Limb (tissue), 2 donors: ENCODE measurements around the gene SOX6.

Experiments
- DNase-seq, 2 donors: peaks; one replicate each; pipeline ENCODE4 v3.0.0-alpha.2; 2016; ENCODE audit errors: extremely low spot score in 2 of 2

SOX6 gene

DNA sequence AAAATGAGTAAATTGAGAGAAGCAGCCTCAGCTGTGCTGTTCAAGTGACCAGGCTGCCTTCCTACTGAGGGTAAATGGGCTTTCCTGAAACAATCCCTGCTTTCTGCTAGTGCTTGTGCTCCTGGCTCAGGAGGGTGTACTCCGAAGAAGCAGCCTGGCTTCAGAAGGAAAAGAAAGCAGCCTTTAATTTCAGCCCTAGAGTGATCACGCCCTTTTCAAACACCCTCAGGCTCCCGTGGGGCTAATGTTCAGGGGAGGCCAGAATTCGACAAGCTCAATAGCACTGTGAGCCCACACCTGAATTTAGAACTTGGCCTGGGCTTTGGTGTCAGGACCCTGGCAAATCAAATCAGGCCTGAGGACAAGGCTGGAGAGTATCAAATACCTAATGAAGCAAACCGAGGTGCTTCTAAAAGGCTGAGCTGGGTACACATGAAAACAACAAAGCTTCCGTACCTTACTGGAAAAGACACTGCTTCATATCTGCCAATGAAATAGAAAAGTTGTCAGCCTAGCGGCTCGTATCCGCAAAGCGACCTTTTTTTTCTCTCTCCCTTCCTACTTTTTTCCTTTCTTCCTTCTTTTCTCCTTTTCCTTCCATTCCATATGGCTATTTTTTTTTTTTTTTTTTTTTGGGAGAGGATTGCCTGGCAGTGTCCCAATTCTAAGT, 387.8 kb downstream of the SOX6 start:
- peak in 1 of 2 donors; percentile 42 for DNase-seq

DNA sequence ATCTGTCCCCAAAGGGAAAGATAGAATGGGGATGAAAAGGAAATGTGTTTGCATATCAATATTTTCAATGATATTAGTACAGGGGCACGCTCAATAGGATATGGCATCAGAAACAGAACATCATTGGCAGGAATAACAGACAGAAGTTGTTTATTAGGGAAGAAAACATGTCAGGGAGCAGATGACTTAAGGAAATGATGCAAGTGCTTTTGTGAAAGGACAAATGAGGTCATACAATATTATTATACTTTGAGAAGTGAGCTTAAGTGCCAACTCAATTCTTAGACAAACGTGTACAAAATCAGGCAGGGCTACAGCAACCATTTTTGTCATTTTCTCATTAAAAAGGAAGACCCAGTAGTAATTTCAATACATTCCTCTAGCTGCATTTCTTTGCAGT, 388.4 kb downstream of the SOX6 start:
- no peak for DNase-seq

DNA sequence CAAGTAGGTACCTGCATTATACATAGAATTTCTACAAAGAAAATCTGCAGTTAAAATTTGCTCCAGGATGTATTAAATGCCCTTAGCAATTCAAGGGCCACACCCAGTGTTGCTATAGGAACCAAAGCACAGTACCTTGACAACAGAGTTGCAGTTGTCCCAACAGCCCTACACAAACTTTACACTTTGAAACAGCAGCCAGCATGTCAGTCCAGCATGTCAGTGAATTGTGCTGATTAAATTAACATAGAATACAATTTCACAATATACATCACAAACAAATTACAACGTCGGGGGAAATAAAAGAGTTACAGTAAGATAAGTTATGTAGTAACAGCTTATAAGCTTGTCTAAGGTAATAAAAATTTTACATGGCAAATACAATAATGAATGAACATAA, 389.2 kb downstream of the SOX6 start:
- DNase-seq, result peak in 1 of 2 donors; percentile 54

DNA sequence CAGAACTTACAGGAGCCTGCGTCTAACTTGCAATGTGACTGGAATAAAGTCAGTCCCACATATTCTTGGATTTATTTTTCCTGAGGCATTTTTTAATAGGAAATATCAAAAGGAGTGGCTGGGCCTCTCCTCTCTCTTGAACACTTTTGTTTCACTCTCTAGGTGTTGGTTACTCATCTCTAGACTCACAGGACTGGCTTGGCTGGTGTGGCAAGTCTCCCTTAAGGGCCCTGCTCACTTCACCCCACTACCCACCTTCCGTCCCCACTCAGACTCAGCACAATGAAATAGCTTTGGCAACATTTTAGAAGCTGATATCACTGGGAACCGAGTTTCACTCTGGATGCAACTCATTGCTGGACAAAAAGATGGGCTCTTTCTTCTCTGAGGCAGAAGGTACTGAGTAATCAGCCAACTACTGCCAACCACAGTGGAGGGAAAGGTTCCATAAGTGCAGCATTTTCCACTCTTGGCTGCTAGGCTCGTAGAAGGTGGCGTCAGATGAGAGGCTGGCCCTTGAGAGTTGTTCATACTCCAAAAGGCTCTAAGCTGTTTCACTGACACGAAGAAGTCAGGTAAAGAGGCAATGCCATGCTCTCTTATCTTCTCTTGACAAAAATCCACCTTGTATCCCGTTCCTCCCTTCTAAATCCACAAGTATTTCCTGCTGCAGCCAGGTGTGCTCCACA, 390.6 kb downstream of the SOX6 start:
- DNase-seq, result no peak

DNA sequence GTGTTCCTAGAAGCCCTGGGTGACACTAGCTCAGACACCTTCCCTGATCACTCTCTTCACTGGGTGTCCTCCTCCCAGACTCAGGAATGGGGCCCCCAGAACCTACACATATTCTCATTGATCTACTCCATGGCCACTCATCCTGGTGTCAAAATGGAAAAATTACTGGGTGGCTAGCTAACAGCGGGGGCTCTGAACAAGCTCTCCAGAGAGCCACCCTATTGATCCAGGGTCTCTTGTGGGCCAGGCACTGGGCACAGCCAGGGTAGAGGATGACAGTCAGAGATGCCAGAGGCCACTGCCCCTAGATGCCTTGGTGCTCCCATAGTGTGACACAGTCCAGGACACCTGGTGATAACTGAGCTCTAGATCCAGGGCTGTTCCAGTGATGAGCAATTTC, 393.1 kb downstream of the SOX6 start:
- DNase-seq, result no peak

DNA sequence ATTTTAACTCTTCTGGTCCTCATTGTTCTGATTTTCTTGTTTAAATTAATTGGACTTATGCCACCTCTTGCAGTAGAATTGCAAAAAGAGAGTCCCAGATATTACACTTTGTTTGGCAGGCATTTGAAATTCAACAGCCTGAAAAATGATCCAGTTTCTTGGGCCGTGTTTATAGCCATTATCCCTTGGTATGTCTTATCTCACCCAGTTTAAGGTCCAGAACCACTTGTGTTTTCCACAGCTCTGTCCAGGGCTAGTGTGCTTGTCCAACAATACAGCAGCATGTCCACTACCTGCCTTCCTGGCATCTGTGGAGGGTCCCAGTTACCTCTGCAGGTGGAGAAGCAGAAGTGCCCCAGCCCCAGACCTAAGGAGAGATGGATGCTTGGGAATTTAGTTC, 397.4 kb downstream of the SOX6 start:
- DNase-seq, result no peak

DNA sequence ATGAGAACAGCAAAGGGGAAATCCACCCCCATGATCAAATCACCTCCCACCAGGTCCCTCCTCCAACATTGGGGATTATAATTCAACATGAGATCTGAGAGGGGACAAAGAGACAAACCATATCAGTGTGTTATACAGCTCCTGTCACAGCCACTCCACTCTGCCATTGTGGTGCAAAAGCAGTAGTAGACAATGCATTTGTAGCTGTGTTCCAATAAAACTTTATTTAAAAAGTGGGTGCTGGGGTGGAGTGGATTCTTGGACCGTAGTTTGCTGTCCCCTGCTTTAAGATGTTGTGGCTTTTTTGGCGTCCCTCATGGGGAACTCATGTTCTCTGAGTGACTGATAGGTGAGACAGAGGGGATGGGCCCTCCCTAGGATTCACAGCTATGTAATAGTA, 399.1 kb downstream of the SOX6 start:
- no peak for DNase-seq

DNA sequence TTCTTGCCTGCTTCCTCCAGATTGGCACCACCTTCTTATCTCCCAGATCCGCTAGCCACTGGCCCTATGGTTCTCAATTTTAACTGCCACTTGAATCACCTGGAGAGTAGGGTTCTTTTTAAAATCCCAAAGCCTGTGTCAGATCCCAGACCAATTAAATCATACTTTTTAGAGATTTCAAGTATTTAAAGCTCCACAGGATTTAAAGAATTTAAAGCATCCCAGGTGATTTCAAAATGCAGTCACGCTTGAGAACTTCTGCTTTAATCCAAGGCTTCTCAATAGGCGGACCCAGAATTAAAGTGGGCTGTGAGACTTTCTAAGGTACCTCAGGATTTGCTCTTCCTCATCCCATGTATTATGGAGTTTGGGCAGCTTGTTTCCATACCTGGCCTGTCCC, 400.0 kb downstream of the SOX6 start:
- DNase-seq, result no peak

DNA sequence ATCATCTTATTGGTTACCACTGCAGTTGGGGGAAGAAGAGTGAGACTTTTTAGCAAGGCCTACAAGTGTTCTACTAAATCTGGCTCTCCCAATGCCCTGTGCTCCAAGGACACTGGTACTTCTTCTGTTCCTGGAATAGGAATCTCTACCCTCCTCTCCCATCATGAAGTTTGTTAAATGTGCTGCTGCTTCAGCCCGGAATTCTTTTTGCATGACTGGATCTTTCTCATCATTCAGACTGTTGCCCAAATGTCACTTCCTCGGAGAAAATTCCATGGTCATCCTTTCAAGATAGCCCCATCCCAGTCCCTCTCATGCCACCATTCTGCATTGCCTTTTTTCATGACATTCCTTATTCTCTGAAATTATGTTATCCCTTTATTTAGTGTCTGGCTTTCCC, 400.8 kb downstream of the SOX6 start:
- no peak for DNase-seq

DNA sequence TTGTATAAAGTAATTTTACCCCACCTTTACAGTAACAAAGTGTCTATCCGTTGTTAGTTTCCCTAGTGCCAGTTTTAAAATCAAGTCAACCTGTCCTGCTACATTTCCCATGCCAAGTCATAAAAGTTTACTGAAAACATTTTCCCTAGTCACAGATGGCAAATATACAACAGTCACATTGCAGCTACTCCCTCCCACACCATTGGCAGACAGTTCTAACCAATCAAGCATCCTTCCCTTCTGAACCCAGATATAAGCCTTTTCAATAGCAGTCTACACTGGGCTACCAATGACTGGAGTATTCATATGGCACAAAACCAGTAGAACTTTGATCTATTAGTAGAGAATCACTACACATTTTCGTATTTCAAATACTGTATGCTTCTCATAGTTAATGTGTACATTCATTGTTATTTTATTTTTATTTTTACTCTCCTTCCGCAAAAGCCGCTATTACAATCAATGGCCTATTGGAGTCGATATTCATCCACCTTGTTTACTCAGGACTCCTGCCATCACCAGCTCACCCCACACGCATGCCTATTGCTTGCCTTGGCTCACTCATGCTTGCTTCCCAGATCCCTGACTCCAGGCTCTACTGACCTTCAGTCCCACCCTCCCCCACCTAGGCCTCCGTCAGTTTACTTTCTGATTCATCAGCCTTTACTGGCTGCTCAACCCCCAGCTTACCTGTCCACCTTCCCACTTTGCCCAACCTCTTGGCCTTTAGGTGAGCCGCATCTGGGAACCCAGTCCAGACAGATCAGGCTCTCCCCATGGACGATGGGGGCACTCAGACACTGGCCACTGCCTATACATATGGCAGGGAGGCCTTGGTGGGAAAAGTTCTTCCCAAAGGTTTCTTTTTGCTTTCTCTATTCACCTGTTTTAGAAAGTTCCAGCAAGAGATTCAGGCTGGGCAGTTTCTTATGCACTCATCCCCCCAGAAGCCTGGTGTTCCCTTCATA, 408.4 kb downstream of the SOX6 start:
- DNase-seq, result no peak

DNA sequence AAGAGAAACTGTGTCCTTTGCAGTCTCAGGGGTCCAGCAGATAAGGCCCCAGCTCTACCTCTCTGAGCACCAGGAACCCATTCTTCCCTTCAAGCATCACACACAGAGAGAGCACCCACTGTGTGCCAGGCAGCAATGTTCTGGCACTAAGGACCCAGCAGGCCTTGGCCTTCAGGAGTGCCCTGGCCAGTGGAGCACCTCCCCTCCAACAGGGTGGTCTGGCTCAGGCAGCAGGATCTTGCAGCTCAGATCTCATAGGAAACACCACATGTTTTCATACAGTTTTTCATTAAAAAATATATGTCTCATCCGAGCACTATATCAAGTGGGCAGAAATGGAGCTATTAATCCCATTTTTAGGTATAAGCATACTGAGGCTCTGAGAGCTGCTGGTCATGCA, 410.6 kb downstream of the SOX6 start:
- no peak for DNase-seq

DNA sequence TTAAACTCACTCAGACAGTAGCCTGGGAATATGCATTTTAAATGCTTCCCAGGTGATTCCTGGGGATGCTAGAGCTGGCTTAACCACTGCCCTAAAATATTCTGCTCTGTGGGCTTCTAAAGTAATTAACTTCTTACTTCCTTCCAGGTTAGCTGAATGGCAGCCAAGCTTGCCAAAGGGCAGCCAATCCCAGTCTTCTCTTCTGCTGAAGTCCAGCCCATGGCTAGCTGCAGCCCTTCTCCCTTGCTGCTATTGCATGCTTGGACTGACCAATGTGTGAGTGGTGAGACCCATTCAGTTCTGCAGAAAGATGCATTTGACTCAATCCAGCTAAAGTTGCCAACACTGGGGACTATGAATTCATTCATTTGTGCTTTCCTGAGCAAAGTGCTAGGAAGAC, 411.9 kb downstream of the SOX6 start:
- DNase-seq, result no peak

DNA sequence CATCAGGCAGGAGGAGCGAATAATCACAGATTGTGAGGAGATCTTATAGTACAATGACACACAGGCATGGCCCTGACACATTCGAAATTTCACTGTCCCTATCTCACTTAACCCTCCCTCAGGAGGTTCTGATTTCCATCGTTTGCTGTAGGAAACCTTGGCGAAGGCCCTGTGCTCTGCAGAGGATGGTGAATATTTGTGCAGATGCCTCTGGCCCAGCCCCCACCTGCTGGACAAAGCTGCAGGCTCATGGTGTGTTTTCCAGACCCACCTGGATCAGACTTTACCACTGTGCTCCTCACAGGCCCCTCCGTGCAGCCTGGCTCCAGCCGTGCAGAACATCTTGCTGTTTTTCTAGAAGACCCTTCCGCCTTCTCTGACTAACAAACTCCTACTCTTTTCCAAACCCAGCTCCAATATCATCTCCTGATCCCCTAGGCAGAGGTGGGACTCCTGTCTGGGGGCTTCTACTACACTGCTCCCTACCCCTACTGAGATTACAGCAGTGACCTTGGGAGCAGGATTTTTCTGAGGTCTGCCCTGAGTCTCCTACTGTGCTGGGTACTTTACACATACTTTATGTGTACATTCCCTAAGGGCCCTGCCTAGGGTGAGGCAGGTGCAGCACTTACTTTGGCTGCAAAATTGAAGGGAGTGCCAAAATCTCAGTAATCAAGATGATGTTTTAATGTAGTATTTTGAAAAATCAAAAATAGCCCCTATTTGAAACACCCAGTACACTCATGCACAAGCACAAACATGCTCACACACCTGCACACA, 412.7 kb downstream of the SOX6 start:
- no peak for DNase-seq

DNA sequence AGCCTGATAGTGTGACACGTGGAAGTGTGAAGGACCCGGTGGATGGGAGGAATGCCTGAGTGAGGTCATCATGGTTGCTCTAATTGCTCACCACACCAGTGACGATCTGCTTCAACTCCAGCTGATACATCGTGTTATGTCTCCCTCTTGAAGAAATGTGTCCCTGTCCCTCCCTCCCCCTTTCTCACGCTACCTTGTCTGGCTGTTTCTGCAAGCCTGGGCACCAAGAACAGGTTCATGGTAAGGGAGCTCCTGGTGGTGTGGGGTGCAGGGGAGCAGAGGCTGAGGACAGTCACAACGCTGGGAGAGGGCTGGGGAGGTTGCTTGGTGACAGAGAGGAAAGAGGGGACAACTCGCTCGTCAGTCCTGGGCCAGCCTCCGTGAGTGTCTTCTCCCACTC, 413.4 kb downstream of the SOX6 start:
- DNase-seq, result no peak

DNA sequence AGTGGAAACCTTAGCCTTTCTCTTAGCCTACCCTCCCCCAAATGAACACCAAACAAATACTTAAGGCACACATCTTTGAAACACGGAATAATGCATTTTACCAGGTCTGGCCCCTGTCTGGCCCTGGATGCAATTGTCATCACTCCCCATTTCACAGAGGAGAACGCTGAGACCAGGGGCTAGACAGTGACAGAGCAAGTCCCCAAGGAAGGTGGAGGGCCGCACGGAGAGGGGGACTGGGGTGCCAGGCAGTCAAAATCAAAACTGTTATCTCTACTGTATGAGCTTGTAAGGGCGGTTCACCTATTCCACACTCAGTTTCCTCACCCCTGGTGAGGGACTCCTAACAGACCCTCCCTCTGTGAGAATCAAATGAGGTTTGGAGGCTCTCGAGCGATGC, 414.2 kb downstream of the SOX6 start:
- DNase-seq, result no peak

DNA sequence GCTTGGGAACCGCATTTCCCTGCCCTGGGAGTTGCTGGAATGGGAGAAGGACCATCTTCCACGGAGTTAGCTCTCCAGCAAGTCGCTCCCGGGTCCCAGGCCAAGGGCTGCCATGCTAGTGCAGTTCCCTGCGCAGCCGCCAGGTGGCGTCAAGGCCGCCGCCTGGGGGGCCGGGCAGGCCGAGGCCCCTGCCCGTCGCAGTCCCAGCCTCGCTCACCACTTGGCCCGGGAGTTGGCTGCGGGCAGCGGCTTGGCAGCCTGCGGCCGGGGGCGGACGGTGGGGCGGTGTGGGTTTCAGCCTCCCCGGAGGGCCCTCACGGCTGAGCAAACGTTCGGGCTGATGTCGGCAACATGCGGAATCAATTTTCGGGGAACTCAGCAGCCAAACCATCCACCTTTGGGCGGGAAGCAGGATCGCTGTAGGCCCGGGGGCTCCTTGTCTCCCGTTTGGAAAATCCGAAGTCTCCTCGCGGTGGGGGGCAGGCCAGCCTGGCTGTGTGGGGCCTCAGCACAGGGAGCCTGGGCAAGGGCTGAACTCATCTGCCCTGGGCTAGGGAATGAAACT, 415.1 kb downstream of the SOX6 start:
- peak; percentile 71 to 87 for DNase-seq

DNA sequence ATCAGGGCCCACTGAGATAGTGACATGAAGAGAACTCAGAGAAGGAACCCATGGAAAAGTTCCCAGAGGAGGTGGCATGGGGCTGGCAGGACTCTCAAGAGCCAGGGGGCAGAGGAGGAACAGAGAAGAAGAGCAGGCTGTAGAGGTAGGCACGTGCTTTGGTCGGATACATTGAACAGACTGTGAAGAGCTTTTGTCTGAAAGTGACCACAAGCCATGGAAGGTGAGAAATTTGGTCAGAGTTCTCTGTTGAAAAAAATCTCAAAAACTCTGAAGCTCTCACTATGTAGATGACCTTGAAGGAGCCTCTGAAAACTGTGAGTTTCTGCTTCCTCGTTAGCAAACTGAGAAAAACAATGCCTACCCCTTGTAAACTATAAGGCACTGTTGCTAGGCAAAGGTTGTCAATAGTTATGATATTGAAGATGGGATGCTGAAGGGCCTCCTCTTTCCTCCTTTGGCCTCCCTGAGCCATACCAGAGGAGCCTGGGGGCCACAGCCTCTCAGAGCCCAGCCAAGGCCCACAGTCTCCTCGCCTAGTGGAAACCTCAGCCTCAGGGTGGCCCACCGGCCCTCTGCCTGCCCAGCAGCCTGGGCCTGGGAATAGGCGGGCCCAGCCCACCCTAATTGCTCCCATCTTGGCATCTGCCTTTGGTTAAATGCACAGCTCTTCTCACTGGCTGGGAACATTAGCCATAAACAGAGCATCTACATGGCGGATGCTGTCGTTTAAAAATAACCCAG, 415.7 kb downstream of the SOX6 start:
- DNase-seq, result no peak

DNA sequence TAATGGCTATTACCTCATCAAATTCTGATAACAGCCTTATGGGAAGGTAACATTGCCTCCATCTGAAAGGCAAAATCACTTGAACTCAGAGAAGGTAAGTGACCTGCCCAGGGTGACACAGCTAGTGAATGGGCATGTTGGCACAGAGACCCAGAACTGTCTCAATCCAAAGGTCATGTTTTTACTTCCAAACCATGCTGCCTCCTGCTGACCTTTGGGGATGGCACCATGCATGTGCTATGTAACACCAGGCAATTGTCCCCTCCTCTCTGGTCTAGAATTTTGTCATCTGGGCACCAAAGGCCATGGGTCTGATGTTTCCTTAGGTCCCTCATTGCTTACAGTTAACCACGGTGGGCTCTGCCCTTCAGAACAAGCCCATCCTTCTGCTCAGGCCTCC, 417.4 kb downstream of the SOX6 start:
- DNase-seq, result no peak

DNA sequence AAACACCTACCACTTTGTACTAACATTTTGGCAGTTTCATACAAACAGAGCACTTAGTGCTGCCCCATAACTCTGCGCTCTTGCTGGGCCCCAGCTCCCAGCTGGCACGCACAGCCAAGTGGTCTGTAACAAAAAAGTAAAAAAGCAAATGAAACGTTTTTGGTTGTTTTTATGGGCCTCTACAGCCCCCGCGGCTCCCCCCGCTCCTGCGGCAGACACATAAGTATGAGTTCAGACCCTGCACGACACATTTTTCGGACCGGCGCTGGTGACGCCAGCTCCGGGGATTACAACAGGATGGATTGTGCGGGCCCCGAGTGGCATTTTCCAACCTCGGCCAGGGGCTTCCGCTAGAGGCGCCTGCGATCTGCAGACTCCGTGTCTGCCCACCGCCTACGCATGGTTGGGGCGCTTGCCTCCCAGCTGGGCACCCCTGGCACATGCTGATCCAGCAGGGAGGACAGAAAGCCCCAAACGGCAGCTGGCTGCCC, 418.2 kb downstream of the SOX6 start:
- peak in 1 of 2 donors; percentile 59 for DNase-seq

DNA sequence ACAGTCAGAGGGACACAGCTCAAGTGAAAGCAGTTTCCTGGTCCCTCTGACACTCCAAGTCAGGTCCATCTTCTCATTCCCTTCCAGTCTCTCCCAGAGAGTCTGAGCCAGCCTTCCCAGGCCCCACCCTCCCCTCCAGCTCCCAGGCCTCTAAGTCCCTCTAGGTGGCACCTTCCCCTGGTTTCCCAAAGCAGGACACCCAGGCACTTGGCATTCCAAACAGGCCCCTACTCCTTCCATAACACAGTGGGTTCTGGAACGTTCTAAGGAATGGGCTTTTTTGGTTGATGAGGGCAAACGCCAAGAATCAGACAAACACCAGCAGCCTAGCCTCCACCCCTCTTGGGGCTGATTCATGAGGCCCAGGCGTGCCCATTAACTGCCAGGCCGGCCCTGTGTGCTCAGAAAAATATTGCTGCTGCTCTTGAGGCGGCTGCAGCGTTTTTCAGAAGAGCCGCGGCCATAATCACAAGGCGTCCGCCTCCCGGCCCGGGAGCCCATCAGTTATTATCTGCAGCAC, 418.7 kb downstream of the SOX6 start:
- DNase-seq, result no peak
